Loucy (cell line): ENCODE data around the gene GET4.

Source experiments
- H2AFZ ChIP-seq: fragments of 200-600 bp; sonication (generic); 2 replicates; pipeline ENCODE4 v1.6.0; 2016; ENCODE audit warnings: antibody characterized with exemption, mild to moderate bottlenecking, low read length, moderate library complexity
- H3F3A ChIP-seq: fragments of 200-600 bp; 2 replicates; pipeline ENCODE4 v1.6.0; 2016; ENCODE audit warnings: antibody characterized with exemption, low read depth, mild to moderate bottlenecking
- H3K27me3 ChIP-seq: fragments of 200-600 bp; sonication (generic); 2 replicates; pipeline ENCODE4 v1.6.1; 2014; ENCODE audit warnings: low read length, mild to moderate bottlenecking; ENCODE audit not compliant: insufficient read depth, poor library complexity, severe bottlenecking
- H3K36me3 ChIP-seq: fragments of 200-600 bp; sonication (generic); 2 replicates; pipeline ENCODE4 v1.6.1; 2016; ENCODE audit warnings: low read length; ENCODE audit not compliant: insufficient read depth
- H3K4me1 ChIP-seq: fragments of 200-600 bp; sonication (generic); 2 replicates; pipeline ENCODE4 v1.5.1; 2014; ENCODE audit warnings: low read length, mild to moderate bottlenecking; ENCODE audit not compliant: insufficient read depth, poor library complexity, severe bottlenecking
- H3K4me2 ChIP-seq: fragments of 200-600 bp; sonication (generic); 2 replicates; pipeline ENCODE4 v1.6.0; 2014; ENCODE audit warnings: antibody characterized with exemption, low read length, low read depth, mild to moderate bottlenecking; ENCODE audit not compliant: poor library complexity, severe bottlenecking
- H3K4me3 ChIP-seq: fragments of 200-600 bp; sonication (generic); 2 replicates; pipeline ENCODE4 v1.5.1; 2014; ENCODE audit warnings: low read length, mild to moderate bottlenecking, mixed read lengths; ENCODE audit not compliant: poor library complexity, severe bottlenecking
- H3K79me2 ChIP-seq: fragments of 200-600 bp; sonication (generic); 2 replicates; pipeline ENCODE4 v1.6.1; 2014; ENCODE audit warnings: low read length; ENCODE audit not compliant: insufficient read depth
- H3K9ac ChIP-seq: fragments of 200-600 bp; sonication (generic); 2 replicates; pipeline ENCODE4 v1.6.0; 2014; ENCODE audit warnings: mild to moderate bottlenecking, low read depth, low read length, moderate library complexity; ENCODE audit not compliant: poor library complexity, severe bottlenecking
- H3K9me2 ChIP-seq: fragments of 200-600 bp; sonication (generic); replicated peaks from 2 replicates; pipeline ENCODE4 v1.6.1; 2016; ENCODE audit warnings: low read depth, low read length, mixed read lengths
- H3K9me3 ChIP-seq: fragments of 200-600 bp; sonication (generic); 2 replicates; pipeline ENCODE4 v1.6.1; 2014; ENCODE audit warnings: mild to moderate bottlenecking, antibody characterized with exemption, low read length, low read depth; ENCODE audit not compliant: insufficient read depth
- H4K20me1 ChIP-seq: fragments of 200-600 bp; sonication (generic); 2 replicates; pipeline ENCODE4 v1.6.0; 2014; ENCODE audit warnings: antibody characterized with exemption, low read length, mild to moderate bottlenecking; ENCODE audit not compliant: insufficient read depth, poor library complexity, severe bottlenecking
- CTCF ChIP-seq: fragments of 200-600 bp; sonication (generic); conservative IDR thresholded peaks from 2 replicates; pipeline ENCODE4 v1.5.1; 2014; ENCODE audit warnings: mild to moderate bottlenecking, antibody characterized with exemption, low read length
- EZH2phosphoT487 ChIP-seq: fragments of 200-600 bp; IDR thresholded peaks from 2 replicates; pipeline ENCODE4 v1.6.1; 2018; ENCODE audit warnings: antibody characterized with exemption, mild to moderate bottlenecking, moderate library complexity, borderline replicate concordance

GET4 gene

DNA sequence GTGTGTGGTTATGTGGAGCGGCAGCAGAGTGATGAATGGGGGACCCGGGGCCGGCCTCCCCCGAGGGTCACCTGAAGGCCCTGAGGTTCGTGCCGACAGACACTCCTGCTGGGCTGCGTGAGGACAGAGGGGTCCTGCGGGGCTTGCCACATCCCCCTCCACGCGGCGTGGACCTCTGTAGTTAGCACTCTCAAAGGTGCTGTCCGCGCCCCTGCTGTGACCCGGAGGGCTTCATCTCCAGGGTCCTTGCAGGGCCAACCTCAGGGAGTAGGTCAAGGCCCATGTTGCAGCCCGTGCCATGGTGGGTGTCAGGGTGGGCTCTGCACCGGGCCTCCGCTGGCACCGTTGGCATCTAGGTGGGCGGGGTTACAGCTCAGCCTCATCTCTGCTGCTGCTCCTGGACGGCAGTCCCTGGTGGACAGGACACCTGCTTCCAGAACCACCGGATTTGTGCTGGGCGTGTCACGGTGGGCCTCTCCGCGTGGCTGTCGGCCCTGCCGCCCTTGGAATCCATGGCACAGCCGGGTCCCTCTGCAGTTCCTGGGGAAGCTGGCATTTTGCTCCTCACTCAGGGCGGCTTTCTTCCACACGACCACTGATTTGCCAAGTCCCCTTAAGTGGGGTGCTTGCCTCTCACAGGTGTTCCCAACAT lies 19.8 kb upstream of the GET4 start:
- no peaks in the 10 kb centered on the region for H3K4me1 ChIP-seq
- H3K4me2 ChIP-seq: no peak overlapping the region
- H4K20me1 ChIP-seq: no peaks in the 10 kb centered on the region
- TF ChIP-seq CTCF: no peak
- no peak for TF ChIP-seq EZH2phosphoT487
- H3K36me3 ChIP-seq: peaks cover 80% of the 10 kb centered on the region; the same call in 1 of the 2 replicates
- no peaks in the 10 kb centered on the region for H3K9me2 ChIP-seq
- no peak overlapping the region for H3K4me3 ChIP-seq
- H3K9me3 ChIP-seq: no peaks in the 10 kb centered on the region
- no peak overlapping the region for H3K9ac ChIP-seq
- no peaks in the 10 kb centered on the region for H3K79me2 ChIP-seq
- no peaks in the 10 kb centered on the region for H3F3A ChIP-seq
- H3K27me3 ChIP-seq: no peaks in the 10 kb centered on the region
- no peak overlapping the region for H2AFZ ChIP-seq

- H3F3A ChIP-seq: no peaks in the 10 kb centered on the region
- no peaks in the 10 kb centered on the region for H3K79me2 ChIP-seq
- no peak overlapping the region for H3K4me2 ChIP-seq
- no peak overlapping the region for H2AFZ ChIP-seq
- H4K20me1 ChIP-seq: no peaks in the 10 kb centered on the region
- H3K9ac ChIP-seq: no peak overlapping the region
- no peak overlapping the region for H3K4me3 ChIP-seq
- H3K9me3 ChIP-seq: no peaks in the 10 kb centered on the region
- no peaks in the 10 kb centered on the region for H3K4me1 ChIP-seq
- no peaks in the 10 kb centered on the region for H3K9me2 ChIP-seq
- H3K27me3 ChIP-seq: no peaks in the 10 kb centered on the region
- TF ChIP-seq EZH2phosphoT487 (no peak), CTCF (no peak)
- H3K36me3 ChIP-seq: peaks cover 80% of the 10 kb centered on the region
These were observed 18.7 kb upstream of the GET4 start for GRCh38 chr7:857661-858060.

- Histone ChIP-seq H3K4me2 (no peak overlapping the region), H3K4me3 (no peak overlapping the region), H3K9ac (no peak overlapping the region), H3F3A (no peaks in the 10 kb centered on the region), H3K9me2 (no peaks in the 10 kb centered on the region), H3K9me3 (no peaks in the 10 kb centered on the region), H4K20me1 (no peaks in the 10 kb centered on the region), H3K36me3 (peaks cover 63% of the 10 kb centered on the region), H2AFZ (no peak overlapping the region), H3K4me1 (no peaks in the 10 kb centered on the region), H3K27me3 (no peaks in the 10 kb centered on the region), H3K79me2 (no peaks in the 10 kb centered on the region)
- no peak for TF ChIP-seq CTCF
- TF ChIP-seq EZH2phosphoT487: no peak
These were observed 16.9 kb upstream of the GET4 start for GRCh38 chr7:859359-860030.
